ENCODE measurements around the gene KLRF2. TPM values are rescaled to one million over a fixed set of nuclear protein-coding genes. Genes with fewer than 3 reads are reported as not detected.

Gene KLRF2
- total and polyA plus RNA-seq, 2 experiments from 2014 or later, result not detected

DNA sequence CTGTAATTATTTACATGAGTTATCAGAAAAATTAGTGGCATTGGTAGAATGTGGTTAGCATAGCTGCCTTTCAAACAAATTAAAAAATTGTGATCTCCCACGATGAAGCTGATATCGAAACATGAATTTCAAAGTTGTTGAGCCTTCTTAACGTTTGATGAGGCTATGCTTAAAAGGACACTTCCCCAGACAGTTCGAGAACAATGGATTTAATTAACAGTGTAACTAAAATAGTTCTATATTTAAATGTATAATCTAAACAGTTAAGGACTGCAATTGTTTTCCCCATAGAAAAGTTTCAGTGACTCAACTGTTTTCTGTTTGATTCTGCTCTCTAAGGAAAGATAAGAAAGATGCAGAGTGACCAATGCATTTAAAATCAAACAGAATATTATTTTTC, 13.8 kb upstream of the KLRF2 start:
- Histone ChIP-seq H3K4me3 (no peak overlapping the region), H3K27me3 (no peaks in the 10 kb centered on the region), H3K4me1 (ENCODE audit: low read depth) (peaks cover 4% of the 10 kb centered on the region), H3K9me3 (ENCODE audit: low read depth) (no peaks in the 10 kb centered on the region), H3K27ac (no peak overlapping the region), H3K36me3 (no peaks in the 10 kb centered on the region)
- TF ChIP-seq, protein P1, sequence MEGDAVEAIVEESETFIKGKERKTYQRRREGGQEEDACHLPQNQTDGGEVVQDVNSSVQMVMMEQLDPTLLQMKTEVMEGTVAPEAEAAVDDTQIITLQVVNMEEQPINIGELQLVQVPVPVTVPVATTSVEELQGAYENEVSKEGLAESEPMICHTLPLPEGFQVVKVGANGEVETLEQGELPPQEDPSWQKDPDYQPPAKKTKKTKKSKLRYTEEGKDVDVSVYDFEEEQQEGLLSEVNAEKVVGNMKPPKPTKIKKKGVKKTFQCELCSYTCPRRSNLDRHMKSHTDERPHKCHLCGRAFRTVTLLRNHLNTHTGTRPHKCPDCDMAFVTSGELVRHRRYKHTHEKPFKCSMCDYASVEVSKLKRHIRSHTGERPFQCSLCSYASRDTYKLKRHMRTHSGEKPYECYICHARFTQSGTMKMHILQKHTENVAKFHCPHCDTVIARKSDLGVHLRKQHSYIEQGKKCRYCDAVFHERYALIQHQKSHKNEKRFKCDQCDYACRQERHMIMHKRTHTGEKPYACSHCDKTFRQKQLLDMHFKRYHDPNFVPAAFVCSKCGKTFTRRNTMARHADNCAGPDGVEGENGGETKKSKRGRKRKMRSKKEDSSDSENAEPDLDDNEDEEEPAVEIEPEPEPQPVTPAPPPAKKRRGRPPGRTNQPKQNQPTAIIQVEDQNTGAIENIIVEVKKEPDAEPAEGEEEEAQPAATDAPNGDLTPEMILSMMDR (IDR thresholded peaks at IDR 0.05; ENCODE audit: low read depth, low read length), result no peak
- DNase-seq (ENCODE audit: low read depth in 1 of 2, low spot score in 1 of 2), result peak in 1 of 2 donors; percentile 3

DNA sequence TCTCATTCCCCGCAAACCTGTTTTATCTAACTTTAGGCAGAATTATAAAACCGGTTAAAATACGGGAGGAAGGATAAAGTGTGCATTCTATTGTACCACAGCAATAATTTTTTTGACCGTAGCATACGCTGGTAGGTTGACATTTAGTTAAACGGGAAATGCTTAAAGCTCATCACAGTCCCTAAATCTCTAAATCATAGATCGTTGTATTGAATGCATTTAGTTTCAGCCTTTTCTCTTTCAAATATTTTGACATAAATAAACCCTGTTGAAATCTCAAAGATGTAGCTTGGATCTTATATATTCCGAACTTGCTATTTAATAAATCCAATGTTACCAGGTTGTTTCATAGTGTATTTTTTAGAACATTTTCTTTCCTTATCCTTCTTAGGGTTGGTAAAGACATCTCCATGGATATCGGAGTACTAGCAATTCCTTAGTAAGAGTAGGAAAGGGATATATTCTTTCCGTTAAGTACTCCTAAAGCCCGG, 12.9 kb upstream of the KLRF2 start:
- no peak overlapping the region for H3K4me3 ChIP-seq
- H3K36me3 ChIP-seq, result no peaks in the 10 kb centered on the region
- TF ChIP-seq, protein P1 (IDR thresholded peaks at IDR 0.05; ENCODE audit: low read depth, low read length), result no peak
- no peaks in the 10 kb centered on the region for H3K27me3 ChIP-seq
- H3K9me3 ChIP-seq (ENCODE audit: low read depth), result no peaks in the 10 kb centered on the region
- DNase-seq (ENCODE audit: low read depth in 1 of 2, low spot score in 1 of 2), result peak in 1 of 2 donors; percentile 2
- peaks cover 4% of the 10 kb centered on the region for H3K4me1 ChIP-seq (ENCODE audit: low read depth)
- no peak overlapping the region for H3K27ac ChIP-seq

DNA sequence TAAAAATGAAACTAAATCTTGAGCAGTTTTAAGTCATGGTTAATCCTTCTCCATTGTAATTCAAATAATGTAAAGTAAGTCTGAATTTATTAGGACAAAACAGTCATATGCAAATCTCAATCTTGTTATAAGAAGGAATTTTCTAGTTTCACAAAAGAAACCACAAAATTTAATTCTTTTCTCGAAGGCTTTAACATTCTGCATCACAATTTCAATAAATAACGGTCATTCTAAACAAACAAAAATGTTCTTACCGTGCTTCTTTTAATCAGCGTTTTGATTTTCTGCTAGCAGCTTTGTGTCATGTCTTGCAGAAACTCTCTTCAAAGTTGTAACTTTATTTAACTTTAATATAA, 12.4 kb upstream of the KLRF2 start:
- TF ChIP-seq, protein P1 (IDR thresholded peaks at IDR 0.05; ENCODE audit: low read depth, low read length), result no peak
- Histone ChIP-seq H3K4me3 (no peak overlapping the region), H3K27ac (no peak overlapping the region)

DNA sequence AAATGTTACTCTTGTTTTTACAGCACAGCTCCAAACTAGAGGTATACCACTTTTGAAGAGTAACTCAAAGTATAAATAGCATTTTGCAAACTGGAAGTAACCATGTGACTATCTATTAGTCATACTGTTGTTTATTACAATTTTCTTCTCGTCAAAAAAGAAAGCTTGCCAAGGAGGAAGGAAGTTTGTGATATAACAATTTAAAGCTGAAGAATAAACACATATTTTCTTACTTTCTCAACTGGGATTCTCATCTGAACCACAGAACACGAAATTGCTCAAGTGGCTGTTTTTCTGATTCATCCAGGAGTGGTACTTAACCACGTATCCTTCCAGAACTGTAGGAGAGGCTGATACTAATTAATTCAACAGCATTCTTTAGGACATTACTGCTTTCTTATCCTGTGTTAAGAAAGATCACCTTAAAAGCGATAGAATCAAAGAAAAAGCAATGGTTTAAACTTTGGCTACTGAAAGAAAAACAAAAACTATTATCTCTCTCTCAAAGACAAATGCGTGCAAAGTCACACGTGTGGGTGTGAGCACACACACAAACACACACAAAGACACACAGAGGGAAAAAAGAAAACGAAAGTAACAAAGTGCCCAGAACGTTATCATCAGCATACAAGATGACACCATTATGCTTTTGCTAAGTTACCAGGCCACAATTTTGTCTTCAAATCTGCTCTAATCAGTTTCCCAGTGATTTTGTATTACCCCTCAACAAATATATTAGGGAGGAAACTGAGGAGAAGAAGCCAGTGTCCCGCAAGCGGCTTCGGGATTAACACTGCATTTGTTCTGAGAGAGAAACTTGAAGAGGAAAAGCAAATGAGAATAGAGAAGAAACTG, 11.8 kb upstream of the KLRF2 start, which contains the start of gene CLEC2B:
Gene CLEC2B (minus strand): TSS at position 48 of the 855 bp plus-strand sequence.
- Histone ChIP-seq H3K27me3 (no peaks in the 10 kb centered on the region), H3K36me3 (no peaks in the 10 kb centered on the region), H3K27ac (no peak within 1 kb of the TSS), H3K4me1 (ENCODE audit: low read depth) (peaks cover 4% of the 10 kb centered on the region), H3K4me3 (no peak within 1 kb of the TSS), H3K9me3 (ENCODE audit: low read depth) (no peaks in the 10 kb centered on the region)
- DNase-seq (ENCODE audit: low read depth in 1 of 2, low spot score in 1 of 2), result peak in 1 of 2 donors; percentile 85
- TF ChIP-seq, protein P1 (IDR thresholded peaks at IDR 0.05; ENCODE audit: low read depth, low read length), result no peak

More for the DNA sequence above, 12.4 kb upstream of the KLRF2 start:
- H3K4me1 ChIP-seq (ENCODE audit: low read depth), result peaks cover 4% of the 10 kb centered on the region
- H3K27me3 ChIP-seq, result no peaks in the 10 kb centered on the region
- H3K9me3 ChIP-seq (ENCODE audit: low read depth), result no peaks in the 10 kb centered on the region
- H3K36me3 ChIP-seq, result no peaks in the 10 kb centered on the region
- DNase-seq (ENCODE audit: low read depth in 1 of 2, low spot score in 1 of 2), result no peak

DNA sequence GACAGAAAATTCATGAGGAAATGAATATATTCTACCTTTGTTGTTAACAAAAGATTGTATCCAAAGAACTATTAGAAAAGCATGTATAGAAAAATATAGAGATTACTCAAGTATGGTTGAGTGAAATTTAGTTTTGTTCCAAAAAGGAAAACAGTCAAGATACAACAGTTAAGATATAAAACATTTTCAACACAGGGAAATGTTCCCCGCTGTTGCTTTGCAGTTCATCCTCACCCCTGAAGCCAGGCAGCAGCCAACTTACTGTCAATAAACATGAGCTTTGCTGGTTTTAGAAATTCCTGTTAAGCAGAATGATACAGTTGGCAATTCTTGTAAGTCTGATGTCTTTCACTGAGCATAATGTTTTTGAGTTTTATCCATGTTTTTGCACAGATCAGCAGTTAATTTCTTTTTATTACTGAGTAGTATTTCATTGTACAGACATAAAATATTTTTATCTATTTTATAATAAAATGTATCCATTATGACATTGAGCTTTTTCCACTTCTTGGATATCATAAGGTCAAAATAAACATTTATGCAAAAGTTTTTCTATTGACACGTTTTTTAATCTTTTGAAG, 10.9 kb upstream of the KLRF2 start:
- Histone ChIP-seq H3K36me3 (no peaks in the 10 kb centered on the region), H3K27ac (no peak overlapping the region), H3K9me3 (ENCODE audit: low read depth) (no peaks in the 10 kb centered on the region), H3K4me1 (ENCODE audit: low read depth) (peaks cover 4% of the 10 kb centered on the region), H3K4me3 (no peak overlapping the region), H3K27me3 (no peaks in the 10 kb centered on the region)
- DNase-seq (ENCODE audit: low read depth in 1 of 2, low spot score in 1 of 2), result peak in 1 of 2 donors; percentile 31
- TF ChIP-seq, protein P1 (IDR thresholded peaks at IDR 0.05; ENCODE audit: low read depth, low read length), result no peak

Measured in cardiac muscle cell (in vitro differentiated cells and primary cell).